ENCODE results near the gene SLC2A13.

Gene SLC2A13

DNA sequence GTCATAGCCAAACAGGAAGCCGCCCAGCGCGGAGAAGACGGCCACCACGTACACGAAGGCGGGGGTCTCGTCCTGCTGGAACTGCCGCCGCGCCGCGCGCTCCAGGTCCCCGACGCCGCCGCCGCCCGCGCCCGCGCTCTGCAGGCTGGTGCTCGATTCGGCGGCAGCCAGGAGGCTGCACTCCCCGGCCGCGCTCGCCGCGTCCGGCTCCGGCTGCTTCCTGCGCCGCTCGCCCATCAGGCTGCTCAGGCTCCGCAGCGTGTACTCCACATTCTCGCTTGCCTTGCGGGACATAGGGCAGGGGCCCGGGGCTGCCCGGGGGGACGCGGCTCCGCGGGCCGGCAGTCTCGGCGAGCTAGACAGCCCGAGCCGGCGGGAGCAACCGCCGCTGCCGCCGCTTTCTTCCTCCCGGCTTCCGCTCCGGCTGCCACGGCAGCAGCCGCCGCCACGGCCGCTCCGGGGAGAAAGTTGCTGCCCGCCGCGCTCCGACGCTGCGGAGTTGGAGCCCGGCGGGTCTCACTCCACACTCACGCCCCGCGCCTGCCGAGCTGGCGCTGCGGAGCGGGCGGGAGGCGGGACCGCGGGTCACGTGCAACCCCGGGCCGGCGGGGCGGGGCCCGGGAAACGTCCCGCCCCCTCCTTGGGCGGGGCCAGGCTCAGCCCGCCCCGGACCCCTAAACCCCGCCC lies at the start of gene SLC2A13:
TSS of gene SLC2A13 (minus strand) at position 567 of the 687 bp plus-strand sequence. CDS start at position 294, 273 bp downstream.
- peak; percentile 58 to 65 for DNase-seq

DNA sequence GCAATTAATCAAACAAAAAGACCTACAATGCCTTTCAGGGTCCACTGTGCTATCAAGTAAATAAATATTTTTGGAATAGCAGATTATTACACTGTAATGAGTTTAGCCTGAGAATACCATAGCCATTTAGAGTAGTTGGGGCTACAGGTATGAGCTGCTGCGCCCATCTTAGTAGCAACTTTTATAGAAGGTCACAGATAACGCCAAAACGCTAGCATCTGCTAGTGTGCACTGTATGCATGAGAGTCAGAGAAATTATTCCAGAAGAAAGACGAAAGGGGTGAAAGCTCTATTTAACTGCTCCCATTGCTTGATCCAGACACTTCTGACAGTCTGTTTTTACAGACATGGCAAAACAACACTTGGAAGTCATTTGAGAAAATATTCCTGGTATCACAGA lies 48.5 kb upstream of the SLC2A13 start:
- no peak for DNase-seq

DNA sequence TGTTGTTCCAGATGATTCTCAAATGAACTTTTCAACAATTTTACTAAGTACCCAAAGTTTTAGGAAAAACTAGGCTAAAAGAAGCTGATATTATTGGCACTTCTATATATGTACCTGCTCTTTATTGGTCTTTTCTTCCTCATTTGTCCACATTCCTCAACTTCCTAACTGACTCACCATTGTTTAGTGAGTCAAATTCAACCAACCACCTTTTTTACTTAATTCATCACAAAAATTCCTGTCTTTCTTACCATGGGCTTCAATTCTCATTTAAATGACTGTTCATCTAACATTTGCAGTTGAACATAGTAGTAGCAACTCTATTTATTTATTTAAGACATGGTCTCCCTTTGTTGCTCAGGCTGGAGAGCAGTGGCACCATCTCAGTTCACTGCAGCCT lies 47.6 kb upstream of the SLC2A13 start:
- no peak for DNase-seq

DNA sequence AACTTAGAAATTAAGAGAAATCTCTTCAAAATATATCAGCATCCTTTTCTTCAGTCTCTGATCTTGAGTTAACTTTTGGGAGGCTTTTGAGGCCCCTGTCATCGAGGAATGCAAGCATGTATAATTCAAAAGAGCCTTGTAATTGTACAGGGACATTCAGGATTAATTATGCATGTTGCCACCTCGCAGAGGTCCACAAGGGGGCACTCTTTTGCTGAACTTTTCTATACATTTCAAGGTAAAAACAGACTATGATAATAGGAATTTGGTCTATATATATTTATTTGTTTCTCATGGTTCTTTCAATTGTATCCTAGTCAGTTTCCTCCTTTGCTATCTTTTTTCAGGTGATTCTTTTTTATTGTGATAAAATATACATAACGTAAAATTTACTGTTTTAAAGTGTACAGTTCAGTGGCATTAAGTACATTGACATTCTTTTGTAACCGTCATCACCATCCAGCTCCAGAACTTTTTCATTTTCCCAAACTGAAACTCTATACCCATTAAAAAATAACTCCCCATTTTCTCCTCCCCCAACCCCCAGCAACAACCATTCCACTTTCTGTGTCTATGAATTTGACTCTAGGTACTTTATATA lies 47.0 kb upstream of the SLC2A13 start:
- peak; percentile 23 to 37 for DNase-seq

DNA sequence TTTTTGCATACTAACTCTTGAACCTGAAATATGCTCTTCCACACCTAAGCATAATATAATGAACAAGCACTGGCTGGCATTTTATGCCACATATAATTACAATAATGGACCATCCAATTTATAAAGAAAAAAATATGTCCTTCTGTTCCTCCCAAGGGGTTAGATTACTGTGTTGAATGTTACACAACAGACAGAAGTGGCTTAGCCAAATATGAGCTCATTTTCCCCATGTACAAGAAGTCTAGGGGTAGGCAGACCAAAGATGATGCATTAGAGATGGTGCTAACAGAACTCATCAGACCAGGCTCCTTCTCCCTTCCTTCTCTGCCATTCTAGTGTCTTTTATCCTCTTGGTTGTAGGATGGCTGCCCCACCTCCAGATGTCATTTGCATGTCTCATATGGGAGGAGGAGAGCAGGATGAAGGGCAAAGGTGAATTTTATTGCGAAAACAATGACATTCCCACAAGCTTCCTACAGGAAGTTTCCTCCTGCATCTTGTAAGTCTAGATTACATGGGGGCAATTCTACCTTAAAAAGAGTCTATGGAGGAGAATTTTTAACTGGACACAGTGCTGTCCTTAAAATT lies 43.9 kb upstream of the SLC2A13 start:
- no peak for DNase-seq

DNA sequence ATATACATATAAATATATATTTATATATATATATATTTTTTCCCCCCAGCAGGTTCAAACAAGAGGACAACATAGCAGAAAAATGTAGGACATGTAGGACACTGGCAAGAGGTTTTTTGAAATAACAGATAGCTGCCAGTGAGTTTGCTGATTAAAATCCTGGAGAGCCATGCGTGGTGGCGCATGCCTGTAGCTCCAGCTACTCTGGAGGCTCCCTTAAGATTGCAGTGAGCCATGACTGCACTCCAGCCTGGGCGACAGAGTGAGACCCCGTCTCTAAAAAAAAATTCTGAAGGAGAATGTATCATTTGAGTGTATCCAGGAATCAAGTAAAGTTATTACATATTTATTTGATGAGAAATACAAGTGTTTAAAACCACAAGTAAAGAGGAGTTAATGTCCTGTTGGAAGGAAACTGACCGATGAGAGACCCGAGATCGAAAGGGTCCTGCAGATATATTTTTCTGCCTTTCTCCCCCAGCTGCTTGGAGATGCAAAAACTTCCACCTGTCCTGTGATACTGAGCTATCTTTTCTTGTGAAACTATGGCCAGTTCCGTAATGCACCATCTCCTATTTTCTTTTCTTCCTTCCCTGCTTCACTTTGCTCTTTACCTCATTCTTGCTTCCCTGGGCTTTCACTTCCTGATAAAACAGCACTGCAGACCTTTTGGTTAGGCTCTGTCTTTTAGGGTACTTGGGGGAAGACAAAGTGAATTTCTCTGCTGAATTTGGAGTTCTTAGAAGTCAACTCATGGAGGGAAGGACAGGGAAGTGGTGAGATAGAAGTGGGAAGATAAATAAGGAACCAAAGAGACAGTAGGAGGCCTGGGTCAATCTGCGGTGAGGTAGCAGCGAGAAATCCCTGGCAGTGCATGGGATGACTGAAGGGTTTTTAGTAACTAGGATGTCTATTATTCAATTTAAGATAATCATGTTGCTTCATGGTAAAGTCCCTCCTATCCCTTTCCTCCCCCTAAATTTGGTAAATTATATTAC lies 41.2 kb upstream of the SLC2A13 start:
- no peak for DNase-seq

DNA sequence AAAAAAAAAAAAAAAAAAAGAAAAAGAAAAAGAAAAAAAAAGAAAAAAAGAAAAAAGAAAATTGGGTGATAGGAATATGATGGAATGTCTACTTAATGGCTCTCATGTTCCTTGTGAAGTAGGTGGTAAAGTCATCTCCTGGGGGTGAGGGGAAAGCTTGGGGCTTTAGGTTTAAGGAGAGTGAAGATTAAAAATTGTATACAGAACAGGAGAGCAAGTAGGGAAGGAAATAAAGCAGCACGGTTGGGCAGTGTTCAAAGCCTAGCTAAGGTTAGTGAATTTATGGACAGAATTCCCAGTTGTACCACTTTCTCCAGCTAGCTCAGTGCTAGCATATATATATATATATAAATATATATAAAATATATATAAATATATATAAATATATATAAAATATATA lies 40.0 kb upstream of the SLC2A13 start:
- DNase-seq: no peak

DNA sequence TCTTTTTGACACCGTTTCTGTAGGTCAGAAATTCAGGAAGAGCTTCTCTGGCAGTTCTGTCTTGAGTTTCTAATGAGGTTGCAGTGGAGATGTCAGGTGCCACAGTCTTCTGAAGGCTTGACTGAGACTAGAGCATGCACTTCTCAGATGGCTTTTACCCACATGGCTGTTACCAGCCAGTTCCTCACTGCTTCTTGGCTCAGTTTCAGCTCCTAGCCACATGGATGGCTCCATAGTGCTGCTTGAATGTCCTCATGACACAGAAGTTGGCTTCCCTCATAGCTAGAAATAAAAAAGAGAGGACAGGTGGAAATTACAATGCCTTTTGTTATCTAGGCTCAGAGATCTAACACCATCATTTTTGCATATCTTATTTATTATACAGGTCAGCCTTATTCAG lies 38.1 kb upstream of the SLC2A13 start:
- no peak for DNase-seq

DNA sequence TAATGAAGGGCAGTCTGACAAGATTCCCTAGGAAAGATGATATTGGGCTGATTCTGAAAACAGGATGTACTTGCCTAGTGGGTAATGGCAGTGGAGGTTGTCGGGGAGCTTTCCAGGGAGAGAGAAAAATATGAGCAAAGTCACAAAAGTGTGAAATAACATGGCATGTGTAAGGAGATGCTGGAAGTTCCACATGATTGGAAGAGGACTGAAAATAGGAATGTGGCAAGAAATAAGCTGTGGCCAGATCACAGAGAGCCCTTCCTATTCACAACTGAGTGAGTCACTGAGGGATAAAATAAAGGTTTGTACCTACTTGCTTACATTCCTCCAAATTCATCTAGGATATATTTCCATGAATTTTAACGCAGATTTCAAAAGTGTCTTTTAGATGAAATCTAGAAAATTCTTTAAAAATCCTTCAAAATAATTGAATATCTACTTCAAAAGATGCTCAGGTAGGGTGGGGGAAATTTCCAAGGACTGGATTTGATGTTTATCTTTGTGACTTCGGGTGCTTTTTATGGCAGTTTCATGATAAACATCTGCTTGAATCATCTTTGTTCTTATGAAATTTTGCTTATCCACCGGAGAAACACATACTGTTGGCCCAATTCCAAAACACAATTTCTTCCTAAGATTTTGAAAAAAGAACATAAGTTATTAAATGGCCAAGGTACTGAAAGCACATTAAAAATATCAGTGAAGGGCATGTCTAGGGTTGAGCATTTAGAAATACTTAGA lies 36.3 kb upstream of the SLC2A13 start:
- no peak for DNase-seq

DNA sequence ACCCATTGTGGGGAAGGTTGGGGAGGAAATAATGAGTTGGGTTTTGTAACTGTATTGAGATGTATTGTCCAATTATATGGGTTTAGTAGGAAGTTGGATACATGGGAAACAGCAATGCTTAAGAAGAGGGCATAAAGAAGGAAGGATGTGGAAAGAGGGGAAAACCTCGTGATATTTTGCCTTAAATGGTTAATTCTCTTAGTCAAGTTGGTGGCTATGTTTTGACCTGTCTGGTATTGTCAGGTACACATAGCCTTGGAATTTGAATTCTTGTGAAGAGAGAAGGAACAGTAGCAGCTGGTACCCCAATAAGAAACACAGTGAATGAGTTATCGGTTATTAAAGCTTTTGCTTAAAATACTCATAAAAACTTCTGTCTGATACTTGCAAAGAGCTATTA lies 32.6 kb upstream of the SLC2A13 start:
- DNase-seq: no peak

DNA sequence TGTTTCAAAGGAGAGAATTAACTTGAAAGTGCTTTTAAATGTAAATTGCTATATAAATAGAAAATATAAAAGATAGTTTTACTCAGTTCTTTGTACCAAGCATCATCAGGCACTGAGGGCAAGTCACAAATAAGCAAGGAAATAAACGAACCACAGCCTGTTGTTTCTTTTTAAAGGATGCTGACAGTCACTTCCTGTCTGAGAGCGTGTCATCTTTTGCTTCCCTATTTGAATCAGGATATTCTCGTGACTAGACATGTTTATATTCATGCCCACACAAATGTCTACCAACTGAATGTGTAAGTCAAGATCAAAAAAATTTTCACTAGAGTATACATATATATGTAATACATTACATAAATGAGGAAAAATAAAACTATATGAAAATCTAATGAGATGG lies 31.4 kb upstream of the SLC2A13 start:
- DNase-seq: no peak

DNA sequence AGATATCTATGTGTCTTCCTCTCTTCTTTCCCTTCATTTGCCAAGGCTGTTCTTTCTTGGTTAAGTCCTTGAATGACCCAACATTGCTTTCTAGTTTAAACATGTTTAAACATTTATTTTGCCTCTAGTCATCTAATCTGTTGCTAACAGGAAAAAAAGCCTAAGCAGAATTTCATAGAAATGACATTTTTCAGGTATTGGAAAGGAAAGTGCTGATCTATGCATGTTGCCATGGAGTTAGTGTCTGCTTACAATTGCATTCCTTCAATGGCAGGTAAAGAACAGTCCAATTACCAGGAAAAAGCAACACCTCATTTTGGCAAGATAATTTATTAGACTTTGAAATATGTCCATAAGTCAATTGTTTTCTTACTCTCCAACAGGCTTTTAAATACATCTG lies 21.5 kb upstream of the SLC2A13 start:
- DNase-seq: no peak

DNA sequence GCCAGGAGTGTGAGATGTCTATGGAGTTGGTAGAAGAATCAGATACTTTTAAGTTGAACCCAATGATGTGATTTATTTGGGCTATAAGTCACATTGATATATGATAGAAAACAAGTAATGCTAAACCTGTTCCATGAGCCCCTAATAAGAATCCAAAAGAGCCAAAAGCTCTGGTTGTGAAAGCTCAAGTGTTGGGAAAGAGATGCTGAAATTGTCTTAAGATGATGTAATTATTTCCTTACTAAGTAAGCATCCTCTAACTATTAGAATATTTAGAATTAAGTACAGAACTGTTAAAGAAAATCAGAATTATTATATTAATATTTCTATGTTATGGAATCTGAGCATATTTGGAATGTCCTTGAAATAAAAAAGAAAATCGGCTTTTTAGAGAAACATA lies 17.6 kb upstream of the SLC2A13 start:
- no peak for DNase-seq

DNA sequence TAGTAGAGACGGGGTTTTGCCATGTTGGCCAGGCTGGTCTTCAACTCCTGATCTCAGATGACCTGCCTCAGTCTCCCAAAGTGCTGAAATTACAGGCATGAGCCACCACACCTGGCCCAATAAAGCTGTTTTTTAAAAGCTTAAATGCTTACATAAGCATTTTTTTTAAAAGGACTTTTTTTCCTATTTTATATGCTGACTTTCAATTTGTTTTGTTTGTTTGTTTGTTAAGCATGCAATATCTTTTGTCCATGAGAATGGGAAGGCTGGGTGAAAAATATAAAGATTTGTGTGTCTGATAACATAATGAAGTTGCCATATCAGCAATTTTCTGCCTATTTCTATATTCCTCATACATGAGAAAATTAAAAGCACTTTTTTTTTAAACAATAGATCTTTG lies 17.0 kb upstream of the SLC2A13 start:
- no peak for DNase-seq

DNA sequence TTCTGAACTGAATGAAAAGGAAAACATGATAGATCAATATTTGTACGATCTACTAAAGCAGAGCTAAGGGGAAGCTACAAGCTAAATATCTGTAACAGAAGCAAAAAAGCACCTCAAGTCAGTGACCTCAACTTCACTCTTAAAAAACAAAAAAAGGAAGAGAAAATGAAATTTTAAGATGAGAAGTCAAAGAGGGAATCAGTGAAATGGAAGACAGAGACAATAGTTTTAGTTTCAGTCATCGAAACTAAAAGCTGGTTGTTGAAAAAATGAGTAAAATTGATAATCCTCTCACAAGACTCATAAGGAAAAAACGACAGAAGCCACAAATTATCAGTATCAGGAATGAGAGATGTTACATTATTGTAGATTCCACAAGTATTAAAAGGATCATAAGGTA lies 11.9 kb upstream of the SLC2A13 start:
- DNase-seq: no peak

DNA sequence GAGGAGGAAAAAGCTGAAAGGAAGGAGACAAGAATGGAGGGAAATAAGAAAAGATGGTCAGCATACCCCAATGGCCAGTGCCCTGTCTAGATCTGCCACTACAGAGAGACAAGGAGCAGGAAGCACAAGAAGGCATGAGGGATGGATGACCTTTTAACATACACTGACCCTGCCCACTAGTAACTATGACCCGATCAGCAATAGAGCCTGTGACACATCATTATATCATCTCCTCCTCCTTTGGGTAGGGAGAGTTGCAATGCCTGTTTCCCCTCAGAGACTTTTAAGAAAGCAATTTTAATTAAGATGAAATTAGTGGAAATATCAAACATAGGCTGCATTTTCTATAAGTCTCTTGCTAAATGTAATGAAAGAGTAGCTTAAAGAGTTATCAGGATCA lies 4.7 kb upstream of the SLC2A13 start:
- no peak for DNase-seq

DNA sequence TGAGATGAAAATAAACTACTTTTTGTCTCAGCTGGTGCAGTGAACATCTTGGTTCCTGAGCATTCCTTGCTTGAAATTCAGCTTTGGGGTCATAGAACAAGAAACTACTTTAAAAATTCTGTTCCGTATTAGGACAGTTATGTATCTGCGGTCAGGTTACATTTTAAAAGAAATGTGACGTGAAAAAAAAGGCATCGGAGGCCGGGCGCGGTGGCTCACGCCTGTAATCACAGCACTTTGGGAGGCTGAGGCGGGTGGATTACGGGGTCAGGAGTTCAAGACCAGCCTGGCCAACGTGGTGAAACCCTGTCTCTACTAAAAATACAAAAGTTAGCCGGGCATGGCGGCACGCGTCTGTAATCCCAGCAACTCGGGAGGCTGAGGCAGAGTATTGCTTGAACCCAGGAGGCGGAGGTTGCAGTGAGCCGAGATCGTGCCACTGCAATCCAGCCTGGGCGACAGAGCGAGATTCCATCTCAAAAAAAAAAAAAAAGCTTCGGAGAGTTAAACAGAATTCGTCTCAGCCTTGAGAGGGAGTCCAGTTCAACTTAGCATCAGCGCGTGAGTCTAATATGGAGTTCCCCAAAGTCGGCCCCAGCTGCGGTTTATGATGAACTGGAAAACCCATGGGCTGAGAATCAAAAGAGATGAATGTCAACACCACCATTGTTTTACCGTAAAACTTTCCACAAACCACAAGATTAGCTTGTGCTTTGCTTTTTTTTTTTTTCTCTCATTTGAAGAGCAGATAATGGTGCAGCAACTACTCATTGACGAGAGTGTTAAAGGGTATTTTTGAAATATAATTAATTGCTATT lies 2.1 kb upstream of the SLC2A13 start:
- peak; percentile 29 to 33 for DNase-seq

DNA sequence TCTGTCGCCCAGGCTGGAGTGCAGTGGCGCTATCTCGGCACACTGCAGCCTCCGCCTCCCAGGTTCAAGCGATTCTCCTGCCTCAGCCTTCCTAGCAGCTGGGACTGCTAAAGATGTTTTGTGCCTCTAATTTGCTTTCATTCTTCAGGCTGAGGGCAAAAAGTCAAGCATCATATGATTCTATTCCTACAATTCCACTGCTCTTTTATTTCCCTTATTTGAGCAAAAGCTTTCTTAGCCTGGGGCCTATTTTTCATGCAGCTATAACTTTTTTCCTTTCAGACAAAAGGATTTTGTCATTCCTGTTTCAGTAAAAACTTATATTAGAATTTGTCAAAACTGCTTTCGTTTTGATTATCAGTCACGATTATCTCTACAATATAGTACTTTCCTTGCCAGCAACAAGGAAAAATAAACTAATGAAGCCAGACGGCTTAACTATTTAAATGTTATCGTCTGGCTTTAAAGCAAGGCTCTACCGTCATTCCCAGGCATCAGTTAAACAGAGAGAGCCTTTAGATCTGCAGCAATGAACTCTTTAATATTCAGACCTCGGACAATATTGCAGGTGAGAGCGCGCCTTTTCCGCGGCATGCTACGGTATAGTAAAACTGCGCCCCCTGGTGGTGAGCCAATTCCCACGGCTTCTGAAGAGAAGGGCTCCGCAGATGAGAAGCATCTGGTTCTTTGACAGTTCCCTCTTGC lies 1.4 kb upstream of the SLC2A13 start:
- DNase-seq: peak; percentile 86 to 91

DNA sequence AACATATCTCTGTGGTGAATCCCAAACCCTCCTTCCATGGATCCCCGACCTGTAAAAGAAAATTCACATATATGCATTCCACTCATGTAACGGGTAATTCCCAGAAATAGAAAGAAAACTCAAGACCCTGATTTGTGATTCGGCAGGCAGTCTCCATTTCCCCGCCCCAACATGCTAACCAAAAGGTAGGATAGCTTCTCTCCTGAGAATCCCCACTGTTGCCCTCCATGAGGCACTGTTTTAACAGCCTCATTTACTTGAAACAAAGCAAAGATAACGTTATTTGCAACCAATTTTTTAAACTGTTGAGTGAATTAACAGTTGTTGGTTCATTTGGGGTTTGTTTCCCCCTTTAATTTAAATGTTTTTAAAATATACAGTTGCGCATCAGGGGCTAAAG lies 774 bp upstream of the SLC2A13 start:
- DNase-seq: no peak

DNA sequence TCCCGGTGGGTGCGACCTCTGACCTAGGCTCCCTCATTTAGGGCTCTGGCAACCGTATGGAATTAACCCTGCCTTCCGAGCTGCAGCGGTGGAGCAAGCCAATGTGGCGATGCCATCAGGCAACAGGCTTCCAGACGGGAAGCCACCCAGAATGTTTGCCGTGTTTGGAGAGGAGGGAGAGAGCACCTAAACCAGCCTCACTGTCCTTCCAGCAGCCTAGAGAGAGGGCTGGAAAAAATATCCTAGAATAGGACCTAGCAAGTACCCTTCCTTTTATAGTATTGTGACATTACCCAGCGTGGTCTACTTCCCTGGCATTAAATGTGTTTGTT lies 287 bp upstream of the SLC2A13 start:
- DNase-seq: no peak

DNA sequence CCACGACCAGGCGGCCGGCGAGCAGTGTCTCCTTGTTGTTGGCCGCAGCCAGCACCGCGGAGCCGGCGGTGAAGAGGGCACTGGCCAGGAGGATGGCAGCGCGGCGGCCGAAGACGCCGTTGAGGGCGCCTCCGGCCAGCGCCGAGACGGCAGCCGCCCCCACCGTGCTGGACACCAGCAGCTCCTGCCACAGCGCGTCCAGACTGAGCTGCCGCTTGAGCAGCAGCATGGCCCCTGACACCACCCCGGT lies 691 bp downstream of the SLC2A13 start:
- peak in 1 of 2 experiments; percentile 2 for DNase-seq
